Measurements from ENCODE around the gene F5.

DNA sequence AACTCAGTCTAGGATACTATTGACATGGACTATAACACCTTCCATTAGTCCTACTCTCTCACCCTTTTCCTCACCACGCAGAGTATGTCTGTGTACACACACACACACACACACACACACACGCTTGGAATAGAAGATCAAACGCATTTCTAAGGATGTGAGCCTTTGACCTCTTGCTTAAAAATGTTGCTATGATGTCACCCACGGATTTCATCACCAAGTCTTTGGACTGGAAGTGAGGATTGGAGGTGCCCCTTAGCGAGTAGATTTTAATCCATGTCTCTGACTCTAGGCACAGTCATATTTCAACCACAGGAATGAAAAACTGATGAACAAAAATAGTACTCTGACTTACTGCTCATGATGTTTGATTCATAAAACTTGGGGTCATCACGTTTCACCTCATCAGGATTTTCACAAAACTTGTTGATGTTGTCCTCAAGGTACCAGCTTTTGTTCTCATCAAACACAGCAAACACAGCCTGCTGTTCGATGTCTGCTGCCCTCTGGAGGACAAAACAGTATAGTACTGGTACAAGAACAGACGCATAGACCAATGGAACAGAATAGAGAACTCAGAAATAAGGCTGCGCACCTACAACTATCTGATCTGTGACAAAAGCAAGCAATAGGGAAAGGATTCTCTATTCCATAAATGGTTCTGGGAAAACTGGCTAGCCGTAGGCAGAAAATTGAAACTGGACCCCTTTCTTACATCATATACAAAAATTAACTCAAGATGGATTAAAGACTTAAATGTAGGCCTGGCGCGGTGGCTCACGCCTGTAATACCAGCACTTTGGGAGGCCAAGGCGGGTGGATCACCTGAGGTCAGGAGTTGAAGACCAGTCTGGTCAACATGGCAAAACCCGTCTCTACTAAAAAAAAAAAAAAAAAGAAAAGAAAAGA, 39.9 kb downstream of the F5 start:
- TF ChIP-seq EZH2 (IDR thresholded peaks at IDR 0.05; ENCODE audit: borderline replicate concordance, insufficient read depth, low read depth, low read length, poor library complexity, severe bottlenecking): no peak
- TF ChIP-seq, protein P1, sequence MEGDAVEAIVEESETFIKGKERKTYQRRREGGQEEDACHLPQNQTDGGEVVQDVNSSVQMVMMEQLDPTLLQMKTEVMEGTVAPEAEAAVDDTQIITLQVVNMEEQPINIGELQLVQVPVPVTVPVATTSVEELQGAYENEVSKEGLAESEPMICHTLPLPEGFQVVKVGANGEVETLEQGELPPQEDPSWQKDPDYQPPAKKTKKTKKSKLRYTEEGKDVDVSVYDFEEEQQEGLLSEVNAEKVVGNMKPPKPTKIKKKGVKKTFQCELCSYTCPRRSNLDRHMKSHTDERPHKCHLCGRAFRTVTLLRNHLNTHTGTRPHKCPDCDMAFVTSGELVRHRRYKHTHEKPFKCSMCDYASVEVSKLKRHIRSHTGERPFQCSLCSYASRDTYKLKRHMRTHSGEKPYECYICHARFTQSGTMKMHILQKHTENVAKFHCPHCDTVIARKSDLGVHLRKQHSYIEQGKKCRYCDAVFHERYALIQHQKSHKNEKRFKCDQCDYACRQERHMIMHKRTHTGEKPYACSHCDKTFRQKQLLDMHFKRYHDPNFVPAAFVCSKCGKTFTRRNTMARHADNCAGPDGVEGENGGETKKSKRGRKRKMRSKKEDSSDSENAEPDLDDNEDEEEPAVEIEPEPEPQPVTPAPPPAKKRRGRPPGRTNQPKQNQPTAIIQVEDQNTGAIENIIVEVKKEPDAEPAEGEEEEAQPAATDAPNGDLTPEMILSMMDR (IDR thresholded peaks at IDR 0.05): peak; percentile 78
